ENCODE measurements around the gene FBXO45. TPM values are rescaled to one million over a fixed set of nuclear protein-coding genes. Genes with fewer than 3 reads are reported as not detected.

FBXO45 gene
- total and polyA plus RNA-seq, 2 of the 4 experiments (the other 2 are of a cell fraction) = 3.8 to 5.0 TPM

- TF ChIP-seq USF2 (IDR thresholded peaks at IDR 0.05; ENCODE audit: low read depth, low read length) = peak; percentile 41
These were observed 49.3 kb upstream of the FBXO45 start (continued) for GRCh38 chr3:196518966-196519717.

GRCh38 chr3:196519718-196520082 is 48.8 kb upstream of the FBXO45 start:
- no peaks in the 10 kb centered on the region for H3K79me1 ChIP-seq (ENCODE audit: low read depth in 1 of 2, low read length in 2 of 2)
- BruUV-seq (replicated peaks) = no TSS peak

More at GRCh38 chr3:196519718-196520082, 48.8 kb upstream of the FBXO45 start:
- Histone ChIP-seq H2AK9ac (replicated peaks; ENCODE audit: low read depth, low read length, poor library complexity) (no peak overlapping the region), H3K18ac (ENCODE audit: low read depth, low read length) (no peak overlapping the region), H3K9ac (ENCODE audit: low read depth, low read length) (no peak overlapping the region), H4K5ac (ENCODE audit: low read depth, low read length) (no peak overlapping the region), H3K27me3 (ENCODE audit: control insufficient read depth, insufficient read depth, low read length) (no peaks in the 10 kb centered on the region), H3K23ac (ENCODE audit: low read depth, low read length) (no peak overlapping the region), H4K8ac (ENCODE audit: low read depth in 2 of 2, low read length in 2 of 2) (no peak overlapping the region), H3K14ac (replicated peaks; ENCODE audit: low read depth, low read length) (no peak overlapping the region), H2AFZ (replicated peaks; ENCODE audit: low read length, poor library complexity) (no peak overlapping the region), H3K4ac (ENCODE audit: low read depth, low read length) (no peak overlapping the region), H3K9me1 (ENCODE audit: insufficient read depth, low read length) (no peaks in the 10 kb centered on the region), H3K4me3 (ENCODE audit: insufficient read depth, low read depth, low read length) (no peak overlapping the region), H4K91ac (ENCODE audit: insufficient read depth, low read depth, low read length) (no peak overlapping the region), H2BK120ac (ENCODE audit: low read depth, low read length) (no peak overlapping the region), H2BK15ac (ENCODE audit: low read depth, low read length) (no peak overlapping the region), H3K4me1 (ENCODE audit: control insufficient read depth, insufficient read depth, low read length) (no peaks in the 10 kb centered on the region), H2BK20ac (ENCODE audit: low read depth, low read length) (no peak overlapping the region), H3K9me3 (ENCODE audit: control insufficient read depth, insufficient read depth, low read length) (peaks cover 31% of the 10 kb centered on the region), H2BK5ac (ENCODE audit: low read depth, low read length, poor library complexity, severe bottlenecking) (no peak overlapping the region), H3K27ac (ENCODE audit: insufficient read depth, low read length) (no peak overlapping the region), H3K36me3 (ENCODE audit: control insufficient read depth, insufficient read depth, low read length) (no peaks in the 10 kb centered on the region), H3K56ac (ENCODE audit: extremely low read depth, insufficient read depth, low read length) (no peak overlapping the region), H4K20me1 (ENCODE audit: insufficient read depth, low read length) (no peaks in the 10 kb centered on the region), H3K4me2 (ENCODE audit: low read depth, low read length) (no peak overlapping the region), H2AK5ac (ENCODE audit: low read depth, low read length) (no peak overlapping the region)
- in situ Hi-C loops (cut with MboI; ENCODE audit: low sequenced_read_pairs) (loop anchor here (5.0 to 10.0 kb wide), 2 partner anchors 262 to 445 kb away; no protein-coding TSS in a partner anchor), intact Hi-C loops (cut with micrococcal nuclease) (loop anchor here (1.0 to 5.0 kb wide), 3 partner anchors 266 to 493 kb away; partner anchors contain the start of gene TFRC), dilution Hi-C loops (cut with HindIII; ENCODE audit: low sequenced_read_pairs, unreplicated experiment) (no loop called here)
- TF ChIP-seq MXI1 (IDR thresholded peaks at IDR 0.05; ENCODE audit: borderline replicate concordance, low read depth, low read length) (no peak), MAZ (IDR thresholded peaks at IDR 0.05; ENCODE audit: borderline replicate concordance, low read depth, low read length) (no peak), ELK1 (IDR thresholded peaks at IDR 0.05; ENCODE audit: borderline replicate concordance, low read depth, low read length) (no peak), CTCF (conservative IDR thresholded peaks at IDR 0.05; ENCODE audit: low read depth, low read length) (no peak), CEBPB (IDR thresholded peaks at IDR 0.05; ENCODE audit: low read depth, low read length) (no peak), NFE2L2 (IDR thresholded peaks at IDR 0.05; ENCODE audit: low read depth, low read length) (no peak), RFX5 (IDR thresholded peaks at IDR 0.05; ENCODE audit: low read depth, low read length) (no peak), RAD21 (IDR thresholded peaks at IDR 0.05; ENCODE audit: low read length) (no peak), SMC3 (IDR thresholded peaks at IDR 0.05; ENCODE audit: low read depth, low read length) (no peak), RCOR1 (IDR thresholded peaks at IDR 0.05; ENCODE audit: insufficient replicate concordance, low read length) (no peak), CHD1 (IDR thresholded peaks at IDR 0.05; ENCODE audit: low read depth, low read length) (no peak)
- CTCF ChIA-PET = interaction anchor here (1.5 kb wide), 1 partner anchor 9 kb away, joined by 6 read pairs; no protein-coding TSS in a partner anchor
- no peak for DNase-seq
- 63% methylated on average over 2 of the region's 5 CpGs; no CpG with 5 or more reads in 1 of the 2 experiments for WGBS, 2 experiments (ENCODE audit: extremely low coverage in 2 of 2, insufficient read length in 1 of 2)
- POLR2A ChIA-PET (ENCODE audit: unreplicated experiment) = no interaction called here
- ATAC-seq (ENCODE audit: low read depth) = no peak
